Measurements from ENCODE around the gene ACCSL.

ACCSL gene

DNA sequence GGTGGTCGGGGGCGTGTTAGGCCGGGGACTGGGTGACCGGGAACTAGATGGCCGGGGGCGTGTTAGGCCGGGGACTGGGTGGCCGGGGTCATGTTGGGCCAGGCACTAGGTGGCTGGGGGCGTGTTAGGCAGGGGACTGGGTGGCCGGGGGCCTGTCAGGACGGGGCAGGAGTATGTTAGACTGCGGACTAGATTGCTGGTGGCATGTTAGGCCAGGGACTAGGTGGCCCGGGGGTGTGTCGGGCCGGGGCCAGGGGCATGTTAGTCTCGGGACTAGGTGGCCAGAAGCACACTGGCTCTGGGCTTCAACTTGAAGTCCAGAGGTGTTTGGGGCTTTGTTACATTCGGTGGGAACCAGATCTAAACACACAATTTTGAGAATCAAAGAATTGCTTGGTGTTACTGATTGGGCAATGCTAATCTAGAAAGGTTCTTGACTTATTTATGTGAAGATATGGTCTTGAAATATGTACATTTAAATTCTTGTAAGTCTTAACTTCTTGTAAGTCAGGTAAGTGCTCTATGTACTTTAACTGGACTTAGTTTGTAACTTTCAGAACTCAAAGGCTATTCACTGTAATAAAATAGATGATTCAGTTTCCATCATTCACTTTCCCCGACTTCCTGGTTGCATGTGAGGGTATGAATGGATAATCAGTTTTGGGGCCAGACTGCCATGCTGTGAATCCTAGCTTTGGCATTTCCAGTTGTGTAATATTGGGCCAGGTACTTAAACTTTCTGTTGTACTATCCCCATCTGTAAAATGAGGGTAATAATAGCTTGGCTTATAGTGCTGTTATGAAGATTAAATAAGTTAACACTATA is 48.8 kb downstream of the ACCSL start:
- peak in 1 of 2 donors; percentile 1 for DNase-seq (ENCODE audit: low read depth in 2 of 2)

DNA sequence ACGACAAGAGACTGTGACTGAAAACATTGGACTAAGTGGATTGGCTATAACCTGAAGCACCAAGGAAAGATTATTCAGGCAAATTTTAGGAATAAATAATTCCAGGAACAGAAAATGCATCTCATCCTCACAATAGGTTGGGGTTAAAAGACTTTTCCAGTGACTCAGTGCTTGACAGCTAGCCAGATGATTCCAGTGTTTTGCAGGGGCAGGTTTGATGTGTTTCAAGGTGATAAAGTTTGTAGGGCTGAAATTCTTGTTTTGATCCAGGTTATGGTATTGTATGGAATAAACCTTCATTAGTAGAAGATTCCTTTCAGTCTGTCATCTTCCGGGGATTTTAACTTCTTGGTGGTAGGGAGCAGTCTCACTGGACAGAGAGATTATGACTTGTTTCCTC is 50.0 kb downstream of the ACCSL start:
- DNase-seq (ENCODE audit: low read depth in 2 of 2), result no peak

DNA sequence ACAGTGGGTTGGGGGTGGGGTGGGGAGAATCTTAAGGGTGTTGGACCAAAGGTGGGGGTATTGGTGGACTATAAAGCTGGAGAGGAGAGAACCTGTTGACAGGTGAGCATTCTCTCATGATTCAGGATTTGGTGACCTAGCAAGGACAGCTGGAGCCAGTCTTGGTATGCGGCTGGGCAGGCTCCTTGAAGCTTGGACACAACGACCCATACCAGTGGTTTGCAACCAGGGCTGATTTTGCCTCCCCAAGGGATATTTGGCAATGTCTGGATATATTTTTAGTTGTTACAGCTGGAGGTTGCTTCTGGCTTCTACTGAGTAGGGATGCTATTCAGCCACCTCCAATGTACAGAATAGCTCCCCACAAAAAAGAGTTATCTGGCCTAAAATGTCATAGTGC is 53.3 kb downstream of the ACCSL start:
- DNase-seq (ENCODE audit: low read depth in 2 of 2), result no peak

DNA sequence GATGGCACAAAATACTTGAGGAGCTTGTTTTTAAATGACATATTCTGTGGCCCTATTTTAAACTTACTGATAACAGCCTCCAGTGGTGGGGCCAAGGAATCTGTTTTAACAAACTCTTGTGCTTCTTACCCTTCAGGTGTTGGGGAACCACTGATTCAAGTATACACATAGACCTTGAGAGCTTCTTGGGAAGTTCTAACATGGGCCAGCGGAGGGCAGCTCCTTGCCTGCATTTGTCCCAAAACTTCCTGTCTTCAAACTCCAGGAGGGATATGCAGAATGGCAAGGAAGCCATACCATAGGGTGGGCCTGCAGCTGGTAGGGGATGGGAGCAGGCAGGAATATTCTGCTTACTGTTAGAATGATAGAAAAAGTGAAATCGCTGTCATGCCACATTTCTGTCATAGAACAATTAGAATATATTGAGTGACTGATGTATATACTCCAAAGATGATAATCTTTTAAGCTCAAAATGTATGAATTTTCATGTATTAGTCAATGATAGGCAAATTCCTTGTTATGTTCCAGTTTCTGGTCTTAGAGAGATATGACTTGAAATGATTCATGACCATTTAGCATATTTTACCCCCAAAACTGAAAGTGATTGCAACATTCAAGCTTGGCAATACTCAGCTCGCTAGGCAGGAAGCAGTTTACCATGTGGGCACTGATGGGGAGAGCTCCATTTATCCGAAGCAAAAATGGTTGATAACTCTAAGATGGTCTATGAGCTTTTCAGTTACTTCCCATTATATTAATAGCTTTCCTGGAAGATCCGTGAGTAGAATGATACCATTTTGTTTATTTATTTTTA is 56.9 kb downstream of the ACCSL start:
- DNase-seq (ENCODE audit: low read depth in 2 of 2), result no peak

DNA sequence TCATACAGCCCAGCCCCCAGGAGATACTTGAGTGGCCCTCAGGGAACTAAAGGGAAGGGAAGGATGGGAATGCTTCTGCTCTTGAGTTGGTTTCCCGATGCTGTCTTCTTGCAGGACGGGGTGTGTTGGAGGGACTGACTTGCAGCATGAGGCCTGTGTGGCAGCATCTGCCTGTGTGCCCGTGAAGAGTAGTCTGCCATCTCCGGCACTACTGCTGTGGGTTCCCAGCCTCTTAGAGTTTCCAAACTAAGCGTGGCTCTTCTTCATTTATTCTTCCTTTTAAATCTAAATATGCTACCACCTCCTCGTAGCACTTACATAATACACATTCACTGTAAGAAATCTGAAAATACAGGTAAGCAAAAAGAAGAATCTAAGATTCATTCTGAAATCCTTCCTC is 60.5 kb downstream of the ACCSL start:
- DNase-seq (ENCODE audit: low read depth in 2 of 2), result no peak
